HEK293 (cell line): Measurements from ENCODE around the gene IER2.
A peak's percentile ranks its signal among the peaks of the same experiment; 100 is the strongest.

Source experiments
- FEZF1 ChIP-seq: fragments of 450-650 bp; formaldehyde crosslinking; IDR thresholded peaks from 2 replicates; pipeline ENCODE4 v1.5.1; 2016; ENCODE audit warnings: missing biosample characterization, missing genetic modification characterization
- GLIS1 ChIP-seq: fragments of 450-650 bp; formaldehyde crosslinking; IDR thresholded peaks from 2 replicates; pipeline ENCODE4 v1.5.1; 2016; ENCODE audit warnings: missing biosample characterization, missing genetic modification characterization
- GLIS2 ChIP-seq: fragments of 450-650 bp; formaldehyde crosslinking; IDR thresholded peaks from 2 replicates; pipeline ENCODE4 v1.5.1; 2016; ENCODE audit warnings: missing biosample characterization, missing genetic modification characterization
- KLF16 ChIP-seq: fragments of 450-650 bp; formaldehyde crosslinking; IDR thresholded peaks from 2 replicates; pipeline ENCODE4 v1.5.1; 2017; ENCODE audit warnings: missing biosample characterization, missing genetic modification characterization
- MZF1 ChIP-seq: fragments of 450-650 bp; formaldehyde crosslinking; IDR thresholded peaks from 2 replicates; pipeline ENCODE4 v1.5.1; 2017; ENCODE audit warnings: missing biosample characterization, missing genetic modification characterization, borderline replicate concordance
- PRDM2 ChIP-seq: fragments of 450-650 bp; formaldehyde crosslinking; IDR thresholded peaks from 2 replicates; pipeline ENCODE4 v1.5.1; 2016; ENCODE audit warnings: missing biosample characterization, missing genetic modification characterization, borderline replicate concordance
- SCRT2 ChIP-seq: fragments of 450-650 bp; formaldehyde crosslinking; IDR thresholded peaks from 2 replicates; pipeline ENCODE4 v1.5.1; 2016; ENCODE audit warnings: missing biosample characterization, missing genetic modification characterization
- SP2 ChIP-seq: fragments of 450-650 bp; formaldehyde crosslinking; IDR thresholded peaks from 2 replicates; pipeline ENCODE4 v1.5.1; 2016; ENCODE audit warnings: missing biosample characterization, missing genetic modification characterization
- ZBTB10 ChIP-seq: fragments of 450-650 bp; formaldehyde crosslinking; IDR thresholded peaks from 2 replicates; pipeline ENCODE4 v1.5.1; 2016; ENCODE audit warnings: missing biosample characterization, missing genetic modification characterization
- ZBTB20 ChIP-seq: fragments of 450-650 bp; formaldehyde crosslinking; IDR thresholded peaks from 2 replicates; pipeline ENCODE4 v1.5.1; 2016; ENCODE audit warnings: missing biosample characterization, missing genetic modification characterization
- ZNF266 ChIP-seq: fragments of 450-650 bp; formaldehyde crosslinking; IDR thresholded peaks from 2 replicates; pipeline ENCODE4 v1.5.1; 2016; ENCODE audit warnings: missing biosample characterization, missing genetic modification characterization, low read depth
- ZNF280C ChIP-seq: fragments of 450-650 bp; formaldehyde crosslinking; IDR thresholded peaks from 2 replicates; pipeline ENCODE4 v1.5.1; 2016; ENCODE audit warnings: missing biosample characterization, missing genetic modification characterization
- ZNF324 ChIP-seq: fragments of 450-650 bp; formaldehyde crosslinking; IDR thresholded peaks from 2 replicates; pipeline ENCODE4 v1.5.1; 2016; ENCODE audit warnings: missing biosample characterization, missing genetic modification characterization
- ZNF394 ChIP-seq: fragments of 450-650 bp; formaldehyde crosslinking; IDR thresholded peaks from 2 replicates; pipeline ENCODE4 v1.5.1; 2016; ENCODE audit warnings: missing biosample characterization, missing genetic modification characterization, mild to moderate bottlenecking, moderate library complexity, borderline replicate concordance
- ZNF449 ChIP-seq: fragments of 450-650 bp; formaldehyde crosslinking; IDR thresholded peaks from 2 replicates; pipeline ENCODE4 v1.5.1; 2017; ENCODE audit warnings: missing biosample characterization, mild to moderate bottlenecking, missing genetic modification characterization, moderate library complexity
- ZNF501 ChIP-seq: fragments of 450-650 bp; formaldehyde crosslinking; IDR thresholded peaks from 2 replicates; pipeline ENCODE4 v1.5.1; 2016; ENCODE audit warnings: missing biosample characterization, missing genetic modification characterization
- ZNF621 ChIP-seq: fragments of 450-650 bp; formaldehyde crosslinking; IDR thresholded peaks from 2 replicates; pipeline ENCODE4 v1.5.1; 2017; ENCODE audit warnings: missing biosample characterization, missing genetic modification characterization
- ZNF623 ChIP-seq: fragments of 450-650 bp; formaldehyde crosslinking; IDR thresholded peaks from 2 replicates; pipeline ENCODE4 v1.5.1; 2016; ENCODE audit warnings: missing biosample characterization, missing genetic modification characterization
- ZNF704 ChIP-seq: fragments of 450-650 bp; formaldehyde crosslinking; IDR thresholded peaks from 2 replicates; pipeline ENCODE4 v1.5.1; 2016; ENCODE audit warnings: missing biosample characterization, missing genetic modification characterization
- ZSCAN23 ChIP-seq: fragments of 450-650 bp; formaldehyde crosslinking; IDR thresholded peaks from 2 replicates; pipeline ENCODE4 v1.5.1; 2016; ENCODE audit warnings: missing biosample characterization, missing genetic modification characterization
- TF ChIP-seq, protein P1 (sequence below): fragments of 450-650 bp; formaldehyde crosslinking; IDR thresholded peaks from 2 replicates; pipeline ENCODE4 v1.5.0; 2017; ENCODE audit warnings: missing biosample characterization, missing genetic modification characterization, borderline replicate concordance
- TF ChIP-seq, protein P2 (sequence below): fragments of 450-650 bp; formaldehyde crosslinking; IDR thresholded peaks from 2 replicates; pipeline ENCODE4 v1.5.1; 2016; ENCODE audit warnings: missing biosample characterization, missing genetic modification characterization

The IER2 gene

GRCh38 chr19:13150931-13151604 lies 857 bp downstream of the IER2 start (continued):
- TF ChIP-seq ZNF621 (no peak), PRDM2 (no peak), ZBTB20 (no peak), SP2 (tag by site-specific recombination) (0 out of 2 replicates have a peak, but pooled peaks have one; percentile 25), ZBTB10 (tag by site-specific recombination) (no peak; the same call in 1 of the 2 replicates), ZNF704 (tag by site-specific recombination) (no peak), ZNF280C (tag by site-specific recombination) (no peak), ZNF324 (tag by site-specific recombination) (peak; percentile 59), ZNF266 (tag by site-specific recombination) (no peak), ZSCAN23 (tag by site-specific recombination) (no peak), KLF16 (tag by site-specific recombination) (peak; percentile 11; the same call in 1 of the 2 replicates), ZNF449 (tag by site-specific recombination) (no peak), GLIS2 (tag by site-specific recombination) (peak; percentile 96), MZF1 (tag by site-specific recombination) (no peak), FEZF1 (tag by site-specific recombination) (no peak), ZNF501 (tag by site-specific recombination) (0 out of 2 replicates have a peak, but pooled peaks have one; percentile 66), GLIS1 (tag by site-specific recombination) (peak; percentile 99), ZNF394 (tag by site-specific recombination) (no peak), ZNF623 (peak; percentile 17; the same call in 1 of the 2 replicates), SCRT2 (tag by site-specific recombination) (no peak)
- TF ChIP-seq, protein P1, sequence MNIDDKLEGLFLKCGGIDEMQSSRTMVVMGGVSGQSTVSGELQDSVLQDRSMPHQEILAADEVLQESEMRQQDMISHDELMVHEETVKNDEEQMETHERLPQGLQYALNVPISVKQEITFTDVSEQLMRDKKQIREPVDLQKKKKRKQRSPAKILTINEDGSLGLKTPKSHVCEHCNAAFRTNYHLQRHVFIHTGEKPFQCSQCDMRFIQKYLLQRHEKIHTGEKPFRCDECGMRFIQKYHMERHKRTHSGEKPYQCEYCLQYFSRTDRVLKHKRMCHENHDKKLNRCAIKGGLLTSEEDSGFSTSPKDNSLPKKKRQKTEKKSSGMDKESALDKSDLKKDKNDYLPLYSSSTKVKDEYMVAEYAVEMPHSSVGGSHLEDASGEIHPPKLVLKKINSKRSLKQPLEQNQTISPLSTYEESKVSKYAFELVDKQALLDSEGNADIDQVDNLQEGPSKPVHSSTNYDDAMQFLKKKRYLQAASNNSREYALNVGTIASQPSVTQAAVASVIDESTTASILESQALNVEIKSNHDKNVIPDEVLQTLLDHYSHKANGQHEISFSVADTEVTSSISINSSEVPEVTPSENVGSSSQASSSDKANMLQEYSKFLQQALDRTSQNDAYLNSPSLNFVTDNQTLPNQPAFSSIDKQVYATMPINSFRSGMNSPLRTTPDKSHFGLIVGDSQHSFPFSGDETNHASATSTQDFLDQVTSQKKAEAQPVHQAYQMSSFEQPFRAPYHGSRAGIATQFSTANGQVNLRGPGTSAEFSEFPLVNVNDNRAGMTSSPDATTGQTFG (tag by site-specific recombination), result no peak
- TF ChIP-seq, protein P2, sequence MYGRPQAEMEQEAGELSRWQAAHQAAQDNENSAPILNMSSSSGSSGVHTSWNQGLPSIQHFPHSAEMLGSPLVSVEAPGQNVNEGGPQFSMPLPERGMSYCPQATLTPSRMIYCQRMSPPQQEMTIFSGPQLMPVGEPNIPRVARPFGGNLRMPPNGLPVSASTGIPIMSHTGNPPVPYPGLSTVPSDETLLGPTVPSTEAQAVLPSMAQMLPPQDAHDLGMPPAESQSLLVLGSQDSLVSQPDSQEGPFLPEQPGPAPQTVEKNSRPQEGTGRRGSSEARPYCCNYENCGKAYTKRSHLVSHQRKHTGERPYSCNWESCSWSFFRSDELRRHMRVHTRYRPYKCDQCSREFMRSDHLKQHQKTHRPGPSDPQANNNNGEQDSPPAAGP, result peak; percentile 78
